MM.1S (cell line): Measurements from ENCODE around the gene OR8I2.

Source experiments
- DNase-seq: peaks from one replicate; pipeline ENCODE4 v3.0.0-alpha.2; 2015
- H2AFZ ChIP-seq: fragments of 300-600 bp; sonication (generic); 2 replicates; pipeline ENCODE4 v1.6.0; 2016; ENCODE audit warnings: antibody characterized with exemption, low read length
- H3F3A ChIP-seq: fragments of 300-600 bp; sonication (generic); 2 replicates; pipeline ENCODE4 v1.6.1; 2016; ENCODE audit warnings: mild to moderate bottlenecking, antibody characterized with exemption, low read length, moderate library complexity, mixed read lengths; ENCODE audit not compliant: insufficient read depth
- H3K27ac ChIP-seq: fragments of 300-600 bp; sonication (generic); 2 replicates; pipeline ENCODE4 v1.5.1; 2016; ENCODE audit warnings: mild to moderate bottlenecking, low read length
- H3K27me3 ChIP-seq: fragments of 300-600 bp; sonication (generic); replicated peaks from 2 replicates; pipeline ENCODE4 v1.6.0; 2016; ENCODE audit warnings: low read length; ENCODE audit not compliant: insufficient read depth
- H3K36me3 ChIP-seq: fragments of 300-600 bp; sonication (generic); replicated peaks from 2 replicates; pipeline ENCODE4 v1.6.1; 2016; ENCODE audit warnings: mild to moderate bottlenecking, low read length, mixed read lengths; ENCODE audit not compliant: insufficient read depth
- H3K4me1 ChIP-seq: fragments of 300-600 bp; sonication (generic); 2 replicates; pipeline ENCODE4 v1.6.1; 2016; ENCODE audit warnings: low read length, mixed read lengths
- H3K4me2 ChIP-seq: fragments of 300-600 bp; sonication (generic); 2 replicates; pipeline ENCODE4 v1.6.0; 2016; ENCODE audit warnings: low read depth, low read length
- H3K4me3 ChIP-seq: fragments of 300-600 bp; sonication (generic); 2 replicates; pipeline ENCODE4 v1.5.1; 2016; ENCODE audit warnings: low read length, mixed read lengths
- H3K79me2 ChIP-seq: fragments of 300-600 bp; sonication (generic); 2 replicates; pipeline ENCODE4 v1.6.1; 2016; ENCODE audit warnings: mixed run types, low read length, mixed read lengths
- H3K9ac ChIP-seq: fragments of 300-600 bp; sonication (generic); 2 replicates; pipeline ENCODE4 v1.6.1; 2016; ENCODE audit warnings: low read length, mixed read lengths
- H3K9me2 ChIP-seq: fragments of 300-600 bp; sonication (generic); replicated peaks from 2 replicates; pipeline ENCODE4 v1.6.1; 2016; ENCODE audit warnings: mild to moderate bottlenecking, low read length, mixed read lengths; ENCODE audit not compliant: insufficient read depth
- H3K9me3 ChIP-seq: fragments of 300-600 bp; sonication (generic); replicated peaks from 2 replicates; pipeline ENCODE4 v1.6.1; 2016; ENCODE audit warnings: mild to moderate bottlenecking, low read length, mixed read lengths; ENCODE audit not compliant: insufficient read depth
- H4K20me1 ChIP-seq: fragments of 300-600 bp; sonication (generic); 2 replicates; pipeline ENCODE4 v1.6.1; 2016; ENCODE audit warnings: mild to moderate bottlenecking, low read length, moderate library complexity, mixed read lengths; ENCODE audit not compliant: insufficient read depth
- EZH2 ChIP-seq: fragments of 300-600 bp; sonication (generic); optimal IDR thresholded peaks from 2 replicates; pipeline ENCODE3; 2017; ENCODE audit warnings: low read depth, mild to moderate bottlenecking, antibody characterized with exemption, low read length, mixed read lengths
- EZH2phosphoT487 ChIP-seq: fragments of 300-600 bp; sonication (generic); IDR thresholded peaks from 2 replicates; pipeline ENCODE4 v1.6.1; 2018; ENCODE audit warnings: antibody characterized with exemption, low read length
- TF ChIP-seq, protein P1 (sequence below): fragments of 300-600 bp; sonication (generic); IDR thresholded peaks from 2 replicates; pipeline ENCODE4 v1.5.1; 2016; ENCODE audit warnings: antibody characterized with exemption, low read length, mixed read lengths

Gene OR8I2

DNA sequence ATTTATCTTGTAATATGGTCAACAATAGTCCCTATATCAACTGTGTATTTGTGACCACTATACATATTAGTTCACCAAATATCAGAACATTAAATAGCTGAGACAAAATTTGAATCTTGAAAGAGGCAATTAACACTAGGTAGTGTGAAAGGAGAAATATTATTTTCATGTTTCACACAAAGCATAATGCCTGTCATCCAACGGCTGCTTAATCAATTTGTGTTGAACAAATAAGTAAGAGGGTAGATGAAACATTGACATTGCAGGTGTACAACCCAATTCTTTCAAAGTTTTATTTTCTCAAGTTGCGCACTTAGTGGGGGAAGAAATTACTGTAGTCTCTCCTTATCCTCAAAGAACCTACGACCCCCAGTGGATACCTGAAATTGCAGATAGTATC lies 3.4 kb upstream of the OR8I2 start:
- H3K9ac ChIP-seq: no peak overlapping the region
- no peak overlapping the region for H2AFZ ChIP-seq
- no peak overlapping the region for H3K27ac ChIP-seq
- H3K79me2 ChIP-seq: no peaks in the 10 kb centered on the region
- H3F3A ChIP-seq: no peaks in the 10 kb centered on the region
- no peaks in the 10 kb centered on the region for H3K4me1 ChIP-seq
- no peaks in the 10 kb centered on the region for H4K20me1 ChIP-seq
- no peak overlapping the region for H3K4me2 ChIP-seq
- H3K36me3 ChIP-seq: no peaks in the 10 kb centered on the region
- H3K4me3 ChIP-seq: no peak overlapping the region
- H3K9me3 ChIP-seq: no peaks in the 10 kb centered on the region
- H3K27me3 ChIP-seq: no peaks in the 10 kb centered on the region
- DNase-seq: peak; percentile 23
- H3K9me2 ChIP-seq: no peaks in the 10 kb centered on the region
- no peak for TF ChIP-seq EZH2
- TF ChIP-seq, protein P1, sequence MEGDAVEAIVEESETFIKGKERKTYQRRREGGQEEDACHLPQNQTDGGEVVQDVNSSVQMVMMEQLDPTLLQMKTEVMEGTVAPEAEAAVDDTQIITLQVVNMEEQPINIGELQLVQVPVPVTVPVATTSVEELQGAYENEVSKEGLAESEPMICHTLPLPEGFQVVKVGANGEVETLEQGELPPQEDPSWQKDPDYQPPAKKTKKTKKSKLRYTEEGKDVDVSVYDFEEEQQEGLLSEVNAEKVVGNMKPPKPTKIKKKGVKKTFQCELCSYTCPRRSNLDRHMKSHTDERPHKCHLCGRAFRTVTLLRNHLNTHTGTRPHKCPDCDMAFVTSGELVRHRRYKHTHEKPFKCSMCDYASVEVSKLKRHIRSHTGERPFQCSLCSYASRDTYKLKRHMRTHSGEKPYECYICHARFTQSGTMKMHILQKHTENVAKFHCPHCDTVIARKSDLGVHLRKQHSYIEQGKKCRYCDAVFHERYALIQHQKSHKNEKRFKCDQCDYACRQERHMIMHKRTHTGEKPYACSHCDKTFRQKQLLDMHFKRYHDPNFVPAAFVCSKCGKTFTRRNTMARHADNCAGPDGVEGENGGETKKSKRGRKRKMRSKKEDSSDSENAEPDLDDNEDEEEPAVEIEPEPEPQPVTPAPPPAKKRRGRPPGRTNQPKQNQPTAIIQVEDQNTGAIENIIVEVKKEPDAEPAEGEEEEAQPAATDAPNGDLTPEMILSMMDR: peak; percentile 28; the same call in 1 of the 2 replicates
- TF ChIP-seq EZH2phosphoT487: no peak

DNA sequence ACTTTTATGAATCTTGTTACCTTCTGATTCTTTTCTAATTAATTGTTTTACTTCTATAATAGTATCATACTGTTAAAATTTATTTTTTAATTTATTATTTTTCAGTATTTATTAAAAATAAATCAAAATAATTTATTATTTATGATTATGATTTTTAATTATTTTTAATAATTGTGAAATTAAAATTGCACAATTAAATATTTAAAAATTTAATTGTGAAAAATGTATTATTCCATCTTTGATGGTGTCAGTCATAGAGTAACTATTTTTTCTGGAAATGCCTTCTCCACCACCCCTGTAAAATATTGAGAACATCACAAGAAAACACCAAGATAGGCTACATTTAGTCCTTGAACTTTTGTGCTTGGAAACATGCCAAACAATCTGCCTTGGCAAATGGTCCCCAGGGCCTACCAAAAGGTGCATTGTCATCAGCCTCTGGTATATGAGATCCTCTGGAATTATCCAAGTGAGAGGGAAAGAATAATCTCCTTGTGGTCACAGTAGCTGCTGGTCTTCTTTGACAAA lies 10.2 kb downstream of the OR8I2 start, which contains the start of gene OR8H2:
OR8H2 (plus strand) TSS at position 478 of the 528 bp plus-strand sequence. CDS start 1,356 bp downstream, outside the sequence.
- no peak within 1 kb of the TSS for H3K9ac ChIP-seq
- no peak within 1 kb of the TSS for H3K4me3 ChIP-seq
- H3K4me2 ChIP-seq: no peak within 1 kb of the TSS
- H3K27ac ChIP-seq: no peak within 1 kb of the TSS
- H4K20me1 ChIP-seq: no peaks in the 10 kb centered on the region
- H3K4me1 ChIP-seq: no peaks in the 10 kb centered on the region
- TF ChIP-seq EZH2: no peak
- no peak for TF ChIP-seq EZH2phosphoT487
- TF ChIP-seq, protein P1: no peak
- H2AFZ ChIP-seq: no peak within 1 kb of the TSS
- H3K79me2 ChIP-seq: no peaks in the 10 kb centered on the region
- H3K36me3 ChIP-seq: no peaks in the 10 kb centered on the region; the same call in 1 of the 2 replicates
- H3F3A ChIP-seq: no peaks in the 10 kb centered on the region
- no peaks in the 10 kb centered on the region for H3K27me3 ChIP-seq
- no peaks in the 10 kb centered on the region for H3K9me3 ChIP-seq
- H3K9me2 ChIP-seq: no peaks in the 10 kb centered on the region
- no peak for DNase-seq

DNA sequence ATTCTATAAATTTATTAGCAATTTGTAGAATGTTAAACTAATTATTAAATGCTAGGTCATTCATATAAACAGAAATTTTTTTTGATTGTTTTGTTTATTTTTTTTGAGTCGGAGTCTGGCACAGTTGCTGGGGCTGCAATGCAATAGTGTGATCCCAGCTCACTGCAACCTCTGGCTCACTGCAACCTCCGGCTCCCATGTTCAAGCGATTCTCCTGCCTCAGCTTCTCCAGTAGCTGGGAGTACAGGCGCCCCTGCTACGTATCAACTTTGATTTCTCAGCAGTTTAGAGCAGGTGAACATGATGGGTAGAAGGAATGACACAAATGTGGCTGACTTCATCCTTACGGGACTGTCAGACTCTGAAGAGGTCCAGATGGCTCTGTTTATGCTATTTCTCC lies 29.0 kb downstream of the OR8I2 start, which contains the start of gene OR8H3:
OR8H3 (plus strand) TSS at position 301 of the 400 bp plus-strand sequence; CDS start at position 301, 0 bp downstream.
- no peaks in the 10 kb centered on the region for H3K36me3 ChIP-seq
- no peak within 1 kb of the TSS for H3K4me2 ChIP-seq
- TF ChIP-seq EZH2 (no peak), EZH2phosphoT487 (no peak)
- TF ChIP-seq, protein P1: no peak
- no peaks in the 10 kb centered on the region for H3K9me2 ChIP-seq
- H3K4me1 ChIP-seq: no peaks in the 10 kb centered on the region
- no peaks in the 10 kb centered on the region for H3K79me2 ChIP-seq
- no peak within 1 kb of the TSS for H3K9ac ChIP-seq
- H3K4me3 ChIP-seq: no peak within 1 kb of the TSS
- no peaks in the 10 kb centered on the region for H3K27me3 ChIP-seq
- no peak within 1 kb of the TSS for H3K27ac ChIP-seq
- H3F3A ChIP-seq: no peaks in the 10 kb centered on the region
- no peak within 1 kb of the TSS for H2AFZ ChIP-seq
- H4K20me1 ChIP-seq: no peaks in the 10 kb centered on the region
- no peaks in the 10 kb centered on the region for H3K9me3 ChIP-seq
- DNase-seq: no peak
